Measurements from ENCODE around the gene MTRR. TPM values are rescaled to one million over a fixed set of nuclear protein-coding genes. Genes with fewer than 3 reads are reported as not detected.
"Not testable (repeated sequence)": the region's sequence is repeated elsewhere in the genome, so short reads cannot be mapped to it uniquely, and the experiment has no call there.

The MTRR gene
- polyA plus RNA-seq, 3 donors = 11.5 to 27.0 (median 26.7) TPM

DNA sequence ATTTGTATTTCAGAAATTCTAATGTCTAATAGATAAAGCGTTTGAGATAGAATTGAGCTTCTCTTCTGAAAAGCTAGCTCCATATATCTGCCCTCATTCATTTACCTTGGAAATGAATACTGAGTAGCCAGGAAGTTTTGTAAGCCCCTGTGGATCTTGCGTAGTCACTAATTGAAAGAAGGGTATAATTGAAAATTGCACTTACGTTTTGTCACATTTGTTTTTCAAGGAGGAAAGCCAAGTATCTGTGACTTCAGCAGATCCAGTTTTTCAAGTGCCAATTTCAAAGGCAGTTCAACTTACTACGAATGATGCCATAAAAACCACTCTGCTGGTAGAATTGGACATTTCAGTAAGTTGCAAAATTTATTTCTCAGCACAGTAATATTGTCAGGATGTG is 14.0 kb downstream of the MTRR start:
- 59 to 96% (median 64%) methylated on average over 4 of the region's 4 CpGs for WGBS, 3 donors
- no peak overlapping the region for H3K27ac ChIP-seq (ENCODE audit: low read depth, low read length)

DNA sequence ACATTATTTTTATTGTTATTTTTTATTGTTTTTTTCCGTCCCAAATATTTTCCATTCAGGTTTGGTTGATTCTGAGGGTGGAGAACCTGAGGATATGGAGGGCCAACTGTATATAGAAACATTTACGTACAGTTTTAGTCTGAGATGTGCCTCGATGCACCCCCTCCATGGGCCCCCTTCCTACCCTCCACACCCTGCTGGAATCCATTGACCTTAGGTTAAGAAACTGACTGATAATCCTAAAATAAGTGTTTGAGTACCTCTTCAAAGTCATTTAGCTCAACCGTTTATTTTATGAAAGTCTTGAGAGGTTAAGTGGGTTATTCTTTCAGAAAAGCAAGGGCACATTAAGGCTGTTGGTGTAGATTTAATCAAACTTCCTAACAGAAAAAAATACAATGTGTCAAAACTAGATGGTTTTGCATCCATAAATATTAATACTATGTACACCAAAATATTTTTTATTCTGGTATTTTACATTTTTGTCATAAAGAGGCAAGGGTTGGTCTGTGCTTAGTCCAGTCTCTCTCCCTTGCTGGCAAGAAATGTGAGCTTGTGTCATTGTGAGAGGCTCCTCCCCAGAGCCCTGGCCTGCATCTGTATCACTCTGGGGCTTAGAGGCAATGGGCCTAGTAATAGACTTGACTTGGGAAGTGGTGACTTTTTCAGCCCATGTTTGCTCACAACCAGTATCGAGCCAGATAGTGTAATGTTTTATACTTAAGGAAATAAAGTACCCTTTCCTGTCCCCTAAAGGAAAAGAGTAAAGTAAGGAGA is 15.7 kb downstream of the MTRR start:
- WGBS, 3 donors = 76 to 79% (median 76%) methylated on average over 5 of the region's 5 CpGs
- H3K27ac ChIP-seq (ENCODE audit: low read depth, low read length) = no peak overlapping the region

DNA sequence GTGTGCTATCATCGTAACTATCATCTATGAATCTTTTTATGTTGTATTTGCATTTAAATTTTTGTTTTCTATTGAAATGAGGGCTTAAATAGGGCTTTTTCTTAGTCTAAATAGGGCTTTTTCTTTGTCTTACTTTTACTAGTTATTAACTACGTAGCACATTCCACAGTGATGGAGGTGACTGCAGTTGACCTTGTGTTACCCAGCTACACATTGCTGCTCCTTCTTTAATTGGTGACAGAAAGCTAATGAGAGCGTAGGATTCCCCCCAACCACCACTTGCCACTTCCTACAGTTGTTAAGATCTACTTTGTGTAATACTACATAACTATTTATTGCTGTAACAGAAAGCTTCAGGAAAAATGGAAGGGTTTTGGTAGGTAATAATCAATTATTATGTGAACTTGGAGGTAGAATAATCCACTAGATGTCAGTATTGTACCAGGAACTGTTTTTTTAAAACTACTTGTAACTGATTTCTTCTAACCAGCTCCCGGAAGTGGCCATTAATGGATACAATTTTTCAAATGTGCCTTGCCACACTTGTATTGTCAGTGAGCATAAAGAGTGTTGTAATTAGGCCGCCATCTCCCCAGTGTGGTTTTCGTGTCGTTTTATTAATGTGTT is 18.0 kb downstream of the MTRR start:
- 60 to 67% (median 61%) methylated on average over 7 of the region's 7 CpGs for WGBS, 3 donors
- H3K27ac ChIP-seq (ENCODE audit: low read depth, low read length) = no peak overlapping the region

DNA sequence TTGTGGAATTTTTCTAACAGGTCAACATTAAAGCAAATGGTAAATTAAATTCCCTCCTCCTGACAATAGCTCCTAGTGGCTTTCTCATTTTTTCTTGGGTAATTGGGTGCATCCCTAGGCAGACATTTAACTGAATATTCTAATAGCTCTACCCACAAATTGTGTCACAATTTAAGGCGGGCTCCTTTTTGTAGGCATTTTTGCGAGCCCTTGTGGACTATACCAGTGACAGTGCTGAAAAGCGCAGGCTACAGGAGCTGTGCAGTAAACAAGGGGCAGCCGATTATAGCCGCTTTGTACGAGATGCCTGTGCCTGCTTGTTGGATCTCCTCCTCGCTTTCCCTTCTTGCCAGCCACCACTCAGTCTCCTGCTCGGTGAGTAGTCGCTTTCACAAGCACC is 20.0 kb downstream of the MTRR start:
- 94 to 97% (median 95%) methylated on average over 9 of the region's 9 CpGs for WGBS, 3 donors
- H3K27ac ChIP-seq (ENCODE audit: low read depth, low read length) = no peak overlapping the region

DNA sequence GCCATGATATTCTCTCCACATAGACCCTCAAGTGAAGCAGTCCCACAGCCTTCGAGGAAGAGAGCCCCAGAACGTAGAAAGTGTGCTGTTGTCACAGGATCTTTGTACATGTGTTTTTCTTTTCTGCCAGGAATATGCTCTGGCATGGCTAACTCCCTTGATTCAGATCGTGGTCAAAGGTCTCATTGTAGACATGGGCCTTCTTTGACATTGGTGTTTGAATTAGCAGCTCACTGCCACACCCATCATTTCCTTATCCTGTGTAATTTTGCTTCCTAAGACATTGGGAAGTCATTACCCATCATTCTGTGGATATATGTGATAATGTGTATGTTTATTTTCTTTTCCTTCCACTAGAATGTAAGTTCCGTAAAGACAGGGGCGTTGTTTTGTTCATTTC is 25.5 kb downstream of the MTRR start:
- WGBS, 3 donors = 68 to 85% (median 83%) methylated on average over 5 of the region's 5 CpGs

DNA sequence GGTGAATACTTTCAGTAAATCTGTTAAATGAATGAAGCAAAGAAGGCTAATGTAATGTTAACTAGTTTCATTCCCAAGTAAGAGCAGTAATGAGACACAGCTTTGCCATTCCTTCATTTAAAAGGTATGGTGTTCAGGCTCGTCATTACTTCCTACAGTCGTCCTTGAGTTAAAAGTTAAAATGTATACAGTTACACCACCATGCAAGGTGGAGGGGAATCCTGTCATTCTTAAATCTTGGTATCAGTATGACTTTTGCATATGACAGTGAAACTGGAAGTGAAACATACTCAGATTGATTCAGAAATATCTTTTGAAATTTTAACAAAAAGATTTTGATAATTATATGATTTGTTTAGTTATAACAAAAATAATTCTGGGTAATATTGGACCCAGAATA is 25.9 kb downstream of the MTRR start:
- WGBS, 3 donors = 71 to 84% (median 80%) methylated on average over 2 of the region's 2 CpGs
- no peak overlapping the region for H3K27ac ChIP-seq (ENCODE audit: low read depth, low read length)

More for the DNA sequence above, 25.5 kb downstream of the MTRR start:
- H3K27ac ChIP-seq (ENCODE audit: low read depth, low read length) = no peak overlapping the region

DNA sequence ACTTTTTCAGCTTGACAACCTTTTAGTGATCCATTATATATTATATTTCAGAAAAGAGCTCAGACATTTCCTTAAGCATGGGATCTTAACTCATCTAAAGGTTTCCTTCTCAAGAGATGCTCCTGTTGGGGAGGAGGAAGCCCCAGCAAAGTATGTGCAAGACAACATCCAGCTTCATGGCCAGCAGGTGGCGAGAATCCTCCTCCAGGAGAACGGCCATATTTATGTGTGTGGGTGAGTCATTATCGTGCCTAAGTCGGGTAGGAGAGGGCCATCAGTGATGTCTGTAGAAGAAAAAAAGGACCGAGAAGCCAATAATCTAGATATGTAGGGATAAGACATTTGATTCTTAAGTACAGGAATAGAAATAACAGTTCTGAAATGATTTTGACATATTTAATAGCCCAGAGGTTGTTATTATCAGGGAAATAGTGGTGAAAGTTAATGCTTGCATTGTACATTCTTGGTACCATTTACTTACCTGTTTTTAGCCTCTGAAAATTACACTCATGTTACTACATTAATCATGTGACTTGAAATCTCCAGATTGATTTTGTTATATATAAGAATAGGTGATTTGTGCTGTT is 28.2 kb downstream of the MTRR start:
- no peak overlapping the region for H3K27ac ChIP-seq (ENCODE audit: low read depth, low read length)
- WGBS, 3 donors = 70 to 76% (median 73%) methylated on average over 5 of the region's 5 CpGs

DNA sequence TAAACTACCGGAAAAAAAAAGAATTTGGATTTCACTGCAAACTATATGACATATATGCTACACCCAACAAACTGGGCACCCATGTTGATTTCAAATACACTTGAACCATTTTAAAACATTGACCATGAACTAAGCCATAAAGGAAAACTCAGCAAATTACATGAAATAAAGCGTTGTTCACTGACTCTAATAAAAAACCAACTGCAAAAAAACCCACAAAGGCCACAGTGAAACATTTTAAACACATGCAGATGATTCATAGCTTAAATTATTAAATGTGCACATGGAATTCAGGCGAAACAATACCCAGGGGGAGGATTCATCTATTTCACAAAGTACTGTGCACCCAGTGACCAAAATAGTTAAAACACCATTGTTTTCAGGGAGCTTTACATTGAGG is 33.3 kb downstream of the MTRR start:
- WGBS, 3 donors = 75 to 96% (median 91%) methylated on average over 3 of the region's 3 CpGs

DNA sequence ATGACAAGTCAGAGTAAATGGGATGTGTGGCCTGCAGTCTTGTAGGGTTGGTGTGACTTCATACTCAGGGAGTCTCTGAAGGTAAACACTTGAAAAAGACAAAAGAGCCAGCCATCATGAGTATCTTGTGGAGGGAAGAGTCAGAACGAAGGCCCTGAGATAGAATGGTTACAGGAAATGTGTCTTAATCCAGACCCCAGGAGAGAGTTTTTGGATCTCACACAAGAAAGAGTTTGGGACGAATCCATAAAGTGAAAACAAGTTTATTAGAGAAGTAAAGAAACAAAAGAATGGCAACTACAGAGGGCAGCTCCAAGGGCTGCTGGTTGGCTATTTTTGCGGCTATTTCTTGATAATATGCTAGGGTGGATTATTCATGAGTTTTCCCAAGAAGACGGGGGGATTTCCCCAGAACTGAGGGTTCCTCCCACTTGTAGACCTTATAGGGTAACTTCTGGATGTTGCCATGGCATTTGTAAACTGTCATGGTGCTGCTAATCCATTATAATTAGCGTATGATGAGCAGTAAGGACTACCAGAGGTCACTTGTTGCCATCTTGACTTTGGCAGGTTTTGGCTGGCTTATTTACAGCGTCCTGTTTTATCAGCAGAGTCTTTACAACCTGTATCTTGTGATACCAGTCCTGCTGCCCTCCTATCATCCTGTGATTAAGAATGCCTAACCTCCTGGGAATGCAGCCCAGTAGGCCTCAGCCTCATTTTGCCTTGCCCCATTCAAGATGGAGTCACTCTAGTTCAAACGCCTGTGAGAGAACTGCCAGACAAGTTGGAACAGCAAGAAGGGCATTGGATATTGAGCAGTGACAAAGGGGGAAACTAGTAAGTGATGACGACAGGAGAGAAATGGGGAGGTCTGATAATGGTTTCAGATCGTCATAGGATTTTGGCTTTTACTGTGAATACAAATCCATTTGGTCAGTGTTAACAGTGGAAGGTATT is 34.0 kb downstream of the MTRR start:
- 88 to 92% (median 91%) methylated on average over 9 of the region's 9 CpGs for WGBS, 3 donors
- H3K27ac ChIP-seq (ENCODE audit: low read depth, low read length) = no peak overlapping the region

More for the DNA sequence above, 33.3 kb downstream of the MTRR start:
- no peak overlapping the region for H3K27ac ChIP-seq (ENCODE audit: low read depth, low read length)

DNA sequence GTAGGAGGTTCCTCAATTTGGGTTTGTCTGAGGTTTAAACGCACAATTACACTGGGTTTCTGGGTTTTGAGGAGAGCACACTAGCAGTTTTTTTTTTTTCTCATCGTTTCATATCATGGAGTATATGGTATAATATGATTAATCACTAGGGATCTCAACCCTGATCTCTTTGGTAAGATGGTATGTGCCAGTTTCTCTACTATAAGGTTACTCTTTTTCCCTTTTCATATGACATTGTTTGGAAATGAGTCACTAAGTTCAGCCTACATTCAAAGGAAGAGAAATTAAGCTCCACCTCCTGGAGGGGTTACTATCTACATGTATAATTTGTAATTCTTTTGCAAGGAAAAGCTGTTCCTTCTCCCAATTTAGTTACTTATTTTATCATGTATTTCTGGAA is 35.2 kb downstream of the MTRR start:
- H3K27ac ChIP-seq (ENCODE audit: low read depth, low read length) = no peak overlapping the region
- 81 to 90% (median 88%) methylated on average over 2 of the region's 2 CpGs for WGBS, 3 donors

DNA sequence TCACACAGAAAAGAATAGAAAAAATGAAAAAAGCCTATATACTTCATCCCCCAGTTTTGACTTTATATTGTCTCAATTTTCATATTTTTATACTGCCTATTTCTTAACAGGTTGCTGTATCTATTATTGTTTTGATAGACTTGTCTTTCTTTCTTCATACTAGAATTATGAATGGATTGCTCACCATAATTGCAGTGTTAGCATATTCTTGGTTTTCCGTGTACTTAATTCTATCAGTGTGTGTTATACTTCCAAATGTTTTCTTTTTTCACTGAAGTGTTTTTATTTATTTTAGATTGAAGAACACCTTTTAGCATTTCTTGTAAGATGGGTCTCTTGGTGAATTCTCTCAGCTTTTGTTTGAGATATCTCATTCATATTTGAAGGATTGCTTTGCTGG is 38.7 kb downstream of the MTRR start:
- WGBS, 3 donors = 96 to 100% (median 99%) methylated on average over 1 of the region's 1 CpG
- H3K27ac ChIP-seq (ENCODE audit: low read depth, low read length) = no peak overlapping the region

DNA sequence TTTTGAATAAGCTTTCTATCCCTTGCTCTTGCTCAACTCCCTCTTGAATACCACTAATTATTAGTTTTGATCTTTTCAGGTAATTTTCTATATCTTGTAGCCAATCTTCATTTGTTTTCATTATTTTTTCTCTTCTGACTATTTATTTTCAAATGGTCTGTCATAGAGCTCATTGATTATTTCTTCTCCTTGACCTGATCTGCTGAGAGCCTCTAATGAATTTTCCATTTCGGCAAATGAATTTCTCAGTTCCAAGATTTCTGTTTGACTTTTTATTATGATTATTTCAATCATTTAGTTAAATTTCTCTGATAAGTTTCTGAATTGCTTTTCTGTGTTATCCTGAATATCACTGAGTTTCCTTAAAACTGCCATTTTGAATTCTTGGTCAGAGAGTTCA is 39.4 kb downstream of the MTRR start:
- WGBS, 3 donors = 96 to 100% (median 98%) methylated on average over 1 of the region's 1 CpG

DNA sequence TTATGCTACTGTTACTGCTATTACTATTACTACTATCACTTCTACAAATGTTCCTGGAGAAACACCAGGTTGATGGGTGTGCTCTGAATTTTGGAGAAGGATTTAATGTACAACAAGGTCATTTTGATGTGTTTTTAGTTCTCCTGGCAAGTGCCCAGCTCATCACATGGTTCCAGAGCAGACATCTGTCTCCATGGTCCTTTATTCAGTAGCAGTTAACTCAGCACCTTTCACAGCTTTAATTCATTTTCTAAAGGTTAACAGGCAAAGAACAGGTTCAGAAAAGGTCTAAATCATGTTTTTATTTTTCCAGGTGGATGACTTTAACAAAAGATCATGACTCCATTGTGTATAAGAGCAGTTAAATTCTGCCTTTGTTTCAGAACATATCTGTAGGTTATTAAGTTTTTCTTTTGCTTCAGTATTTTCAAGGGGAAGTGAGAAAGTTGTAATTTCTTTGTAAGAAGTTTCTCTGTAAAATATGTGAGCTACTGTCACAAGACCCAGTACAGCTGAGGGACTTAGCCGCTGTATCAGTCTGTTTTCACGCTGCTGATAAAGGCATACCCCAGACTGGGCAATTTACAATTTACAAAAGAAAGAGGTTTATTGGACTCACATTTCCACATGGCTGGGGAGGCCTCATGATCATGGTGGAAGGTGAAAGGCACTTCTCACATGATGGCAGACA is 41.9 kb downstream of the MTRR start:
- H3K27ac ChIP-seq (ENCODE audit: low read depth, low read length) = no peak overlapping the region
- 96 to 99% (median 97%) methylated on average over 2 of the region's 2 CpGs for WGBS, 3 donors

More for the DNA sequence above, 39.4 kb downstream of the MTRR start:
- no peak overlapping the region for H3K27ac ChIP-seq (ENCODE audit: low read depth, low read length)

DNA sequence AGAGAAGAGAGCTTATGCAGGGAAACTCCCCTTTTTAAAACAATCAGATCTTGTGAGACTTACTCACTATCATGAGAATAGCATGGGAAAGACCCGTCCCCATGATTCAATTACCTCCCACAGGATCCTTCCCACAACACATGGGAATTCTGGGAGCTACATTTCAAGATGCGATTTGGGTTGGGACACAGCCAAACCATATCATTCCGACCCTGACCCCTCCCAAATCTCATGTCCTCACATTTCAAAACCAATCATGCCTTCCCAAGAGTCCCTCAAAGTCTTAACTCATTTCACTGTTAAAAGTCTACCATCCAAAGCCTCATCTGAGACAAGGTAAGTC is 42.5 kb downstream of the MTRR start:
- not testable (repeated sequence) for H3K27ac ChIP-seq (ENCODE audit: low read depth, low read length)
- 84 to 87% (median 87%) methylated on average over 3 of the region's 3 CpGs for WGBS, 3 donors

DNA sequence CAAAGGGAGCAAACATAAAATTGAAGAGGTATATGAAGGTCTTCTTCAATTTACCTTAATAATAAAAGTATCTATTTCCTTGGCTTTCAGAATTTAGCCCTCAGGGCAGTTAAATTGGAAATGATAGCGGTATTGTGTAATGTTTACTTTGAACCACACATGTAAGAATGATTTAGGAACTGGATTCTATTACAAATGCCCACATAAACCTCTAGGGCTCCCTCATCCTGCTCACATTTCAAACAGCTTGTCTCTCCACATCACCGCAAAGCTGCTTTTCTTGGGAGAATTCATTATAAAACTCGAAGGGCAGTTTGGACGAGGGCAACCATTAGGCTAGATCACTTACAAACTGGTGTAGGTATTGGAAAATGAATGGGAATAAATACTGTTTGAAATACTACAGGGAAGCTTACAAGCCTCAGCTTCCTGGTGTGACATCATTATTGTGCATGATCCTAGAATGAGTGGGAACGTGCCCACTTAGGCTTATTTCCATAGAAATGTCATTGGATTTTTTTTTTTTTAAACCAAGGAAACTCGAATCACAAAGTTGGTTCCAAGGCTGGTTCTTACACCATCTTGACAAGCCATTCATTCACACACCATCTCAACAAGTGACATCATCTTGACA is 47.3 kb downstream of the MTRR start:
- no peak overlapping the region for H3K27ac ChIP-seq (ENCODE audit: low read depth, low read length)

DNA sequence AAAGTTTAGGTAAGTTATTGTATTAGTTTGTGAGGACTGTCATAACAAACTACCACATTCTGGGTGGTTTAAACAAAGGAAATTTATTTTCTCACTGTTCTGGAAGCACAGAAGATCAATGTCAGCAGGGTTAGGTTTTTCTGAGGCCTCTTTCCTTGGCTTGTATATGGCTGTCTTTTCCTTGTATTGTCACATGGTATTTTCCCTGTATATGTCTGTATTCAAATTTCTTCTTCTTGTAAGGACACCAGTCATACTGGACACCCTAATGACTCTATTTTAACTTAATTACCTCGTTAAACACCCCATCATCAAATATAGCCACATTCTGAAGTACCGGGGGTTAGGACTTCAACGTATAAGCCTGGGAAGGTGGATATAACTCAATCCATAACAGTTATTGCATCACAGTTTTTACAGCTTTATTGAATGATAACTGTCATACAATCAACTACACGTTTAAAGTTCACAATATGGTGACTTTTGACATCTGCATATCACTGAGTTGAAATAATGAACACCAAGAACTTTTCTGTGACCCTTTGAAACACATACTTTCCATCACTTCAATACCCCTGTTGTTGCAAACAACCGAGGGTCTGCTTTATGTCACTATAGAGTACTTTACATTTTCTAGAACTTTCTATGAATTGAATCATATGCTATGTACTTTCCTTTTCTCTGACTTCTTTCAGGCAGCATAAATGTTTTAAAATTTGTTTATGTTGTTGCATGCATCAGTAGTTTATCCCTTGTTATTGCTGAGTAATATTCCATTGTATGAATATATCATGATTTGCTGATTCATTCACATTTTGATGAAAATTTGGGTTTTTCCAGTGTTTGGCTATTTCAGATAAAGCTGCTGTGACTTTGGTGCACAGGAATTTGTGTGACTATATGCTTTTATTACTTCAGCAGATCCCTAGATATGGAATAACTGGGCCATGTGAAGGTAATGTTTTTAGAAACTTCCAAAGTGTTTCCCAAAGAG is 48.5 kb downstream of the MTRR start:
- no peak overlapping the region for H3K27ac ChIP-seq (ENCODE audit: low read depth, low read length)
- WGBS, 3 donors = 64 to 73% (median 66%) methylated on average over 5 of the region's 5 CpGs

More for the DNA sequence above, 47.3 kb downstream of the MTRR start:
- WGBS, 3 donors = 72 to 78% (median 72%) methylated on average over 6 of the region's 6 CpGs
